Adrenal gland (tissue), 5 donors: ENCODE measurements around the gene PYURF.

Experiments
- CTCF ChIP-seq, 6 experiments: fragments of 450-650 bp in 4 of 6; fragments of 200-600 bp in 2 of 6; sonication (generic) in 1 of 6; IDR thresholded peaks; 1 replicate in 5 of 6; 2 replicates in 1 of 6; pipeline versions ENCODE4 v1.5.1 to v1.8.0; 2016 to 2021; ENCODE audit warnings: antibody characterized with exemption in 6 of 6, mild to moderate bottlenecking in 2 of 6, moderate library complexity in 1 of 6
- POLR2A ChIP-seq, 2 donors: fragments of 450-650 bp; IDR thresholded peaks; one replicate each; pipeline ENCODE4 v1.6.1; 2017; ENCODE audit warnings: antibody characterized with exemption in 2 of 2, mild to moderate bottlenecking in 2 of 2, moderate library complexity in 1 of 2
- donor health status: DM: no; HTN: no; CAD: no.

- TF ChIP-seq CTCF (IDR thresholded peaks at IDR 0.05) = no peak
- TF ChIP-seq POLR2A (IDR thresholded peaks at IDR 0.05) = no peak
Observed at GRCh38 chr4:88549815-88550214, 26.2 kb upstream of the PYURF start.
